ENCODE results near the gene M1AP. TPM values are rescaled to one million over a fixed set of nuclear protein-coding genes. Genes with fewer than 3 reads are reported as not detected.

Gene M1AP
- total RNA-seq, 1 donor from 2014 or later, result 0.74 TPM

DNA sequence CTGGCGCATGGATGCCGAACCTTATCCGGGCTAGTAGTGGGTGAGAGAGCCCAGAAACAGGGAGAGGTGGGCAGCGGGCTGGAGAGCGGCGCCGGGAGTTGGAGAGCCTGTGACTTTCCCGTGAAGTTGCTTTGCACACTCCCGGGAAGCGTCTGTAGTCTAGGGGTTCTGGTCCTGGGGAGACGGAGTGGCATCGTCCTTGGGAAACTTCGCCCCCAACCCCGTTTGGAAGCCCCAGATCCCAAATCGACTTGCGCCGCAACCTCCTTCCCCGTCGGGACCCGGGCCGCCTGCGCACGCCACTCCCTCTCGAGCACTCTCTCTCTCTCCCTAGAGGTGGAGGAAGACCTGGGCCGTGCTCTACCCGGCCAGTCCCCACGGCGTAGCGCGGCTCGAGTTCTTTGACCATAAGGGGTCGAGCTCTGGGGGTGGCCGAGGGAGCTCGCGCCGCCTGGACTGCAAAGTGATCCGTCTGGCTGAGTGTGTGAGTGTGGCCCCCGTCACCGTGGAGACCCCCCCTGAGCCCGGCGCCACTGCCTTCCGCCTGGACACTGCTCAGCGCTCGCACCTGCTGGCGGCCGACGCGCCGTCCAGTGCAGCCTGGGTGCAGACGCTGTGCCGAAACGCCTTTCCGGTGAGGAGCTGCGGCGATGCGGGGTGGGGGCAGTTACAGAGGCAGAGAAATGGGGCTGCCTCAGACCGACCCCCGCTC is 93.2 kb downstream of the M1AP start:
- Mint-ChIP-seq H3K4me3 (ENCODE audit: unreplicated experiment) (peak overlapping the region; percentile 95), H3K27ac (ENCODE audit: unreplicated experiment) (peak overlapping the region; percentile 67)

DNA sequence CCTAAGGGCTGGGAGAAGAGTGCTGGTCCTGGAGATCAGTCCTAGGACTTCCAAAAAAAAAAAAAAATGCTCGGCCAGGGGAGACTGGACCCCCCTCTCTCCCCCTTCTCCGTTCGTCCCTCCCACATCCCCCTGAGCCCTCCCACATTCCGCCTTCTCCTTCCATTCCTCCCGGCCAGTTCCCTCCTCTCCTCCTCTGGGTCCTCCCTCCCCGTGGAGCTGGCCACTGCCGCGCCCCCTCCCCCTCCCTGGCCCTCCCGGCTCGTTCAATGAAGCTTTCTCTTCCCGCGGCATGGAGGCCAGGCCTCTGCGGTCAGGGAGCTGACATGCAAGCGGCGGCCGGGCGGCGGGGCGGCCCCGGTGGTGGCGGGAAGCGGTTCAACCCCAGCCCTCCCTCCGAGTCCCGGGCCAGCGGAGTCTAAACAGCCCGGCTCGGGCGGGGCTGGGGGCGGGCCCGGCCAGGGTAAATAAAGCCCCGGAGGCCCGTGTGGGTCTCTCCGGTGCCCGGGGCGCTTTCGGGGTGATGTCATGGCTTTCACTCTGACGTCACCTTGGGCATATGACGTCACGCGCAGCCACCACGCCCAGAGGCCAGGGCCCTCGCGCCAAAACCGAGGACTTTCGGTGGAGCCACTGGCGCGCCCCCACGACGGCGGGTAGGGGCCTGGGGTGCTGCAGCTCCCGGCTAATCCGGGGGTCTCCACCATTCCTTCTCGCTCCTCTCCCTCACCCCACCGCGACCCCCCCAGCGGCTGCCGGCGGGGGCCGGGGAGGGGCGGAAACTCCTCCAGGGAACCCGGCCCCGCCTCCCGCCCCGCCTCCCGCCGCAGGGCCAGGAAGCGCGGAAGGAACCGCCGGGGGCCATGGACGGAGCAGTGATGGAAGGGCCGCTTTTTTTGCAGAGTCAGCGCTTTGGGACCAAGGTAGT is 94.0 kb downstream of the M1AP start, which contains the start of the genes DOK1 and LOXL3:
DOK1 (plus strand) TSS at position 829 of the 928 bp plus-strand sequence; CDS start at position 864, 35 bp downstream.
LOXL3 (minus strand) TSS at position 51 of the 928 bp plus-strand sequence. CDS start 1,308 bp downstream, outside the sequence.
- Mint-ChIP-seq H3K4me1 (ENCODE audit: unreplicated experiment) (peaks cover 29% of the 10 kb centered on the region), H3K27me3 (ENCODE audit: unreplicated experiment) (peaks cover 2% of the 10 kb centered on the region), H3K9me3 (ENCODE audit: unreplicated experiment) (no peaks in the 10 kb centered on the region), H3K4me3 (ENCODE audit: unreplicated experiment) (peak within 1 kb of the TSS; percentile 95), H3K27ac (ENCODE audit: unreplicated experiment) (peak within 1 kb of the TSS; percentile 67), H3K36me3 (ENCODE audit: low read depth, unreplicated experiment) (peaks cover 11% of the 10 kb centered on the region)
- DNase-seq (ENCODE audit: low spot score), result peak; percentile 75
- TF ChIP-seq, protein P1, sequence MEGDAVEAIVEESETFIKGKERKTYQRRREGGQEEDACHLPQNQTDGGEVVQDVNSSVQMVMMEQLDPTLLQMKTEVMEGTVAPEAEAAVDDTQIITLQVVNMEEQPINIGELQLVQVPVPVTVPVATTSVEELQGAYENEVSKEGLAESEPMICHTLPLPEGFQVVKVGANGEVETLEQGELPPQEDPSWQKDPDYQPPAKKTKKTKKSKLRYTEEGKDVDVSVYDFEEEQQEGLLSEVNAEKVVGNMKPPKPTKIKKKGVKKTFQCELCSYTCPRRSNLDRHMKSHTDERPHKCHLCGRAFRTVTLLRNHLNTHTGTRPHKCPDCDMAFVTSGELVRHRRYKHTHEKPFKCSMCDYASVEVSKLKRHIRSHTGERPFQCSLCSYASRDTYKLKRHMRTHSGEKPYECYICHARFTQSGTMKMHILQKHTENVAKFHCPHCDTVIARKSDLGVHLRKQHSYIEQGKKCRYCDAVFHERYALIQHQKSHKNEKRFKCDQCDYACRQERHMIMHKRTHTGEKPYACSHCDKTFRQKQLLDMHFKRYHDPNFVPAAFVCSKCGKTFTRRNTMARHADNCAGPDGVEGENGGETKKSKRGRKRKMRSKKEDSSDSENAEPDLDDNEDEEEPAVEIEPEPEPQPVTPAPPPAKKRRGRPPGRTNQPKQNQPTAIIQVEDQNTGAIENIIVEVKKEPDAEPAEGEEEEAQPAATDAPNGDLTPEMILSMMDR (IDR thresholded peaks at IDR 0.05; ENCODE audit: unreplicated experiment), result no peak

More for the DNA sequence above, 93.2 kb downstream of the M1AP start:
- TF ChIP-seq, protein P1 (IDR thresholded peaks at IDR 0.05; ENCODE audit: unreplicated experiment), result no peak
- DNase-seq (ENCODE audit: low spot score), result peak; percentile 48
- Mint-ChIP-seq H3K36me3 (ENCODE audit: low read depth, unreplicated experiment) (peaks cover 11% of the 10 kb centered on the region), H3K9me3 (ENCODE audit: unreplicated experiment) (no peaks in the 10 kb centered on the region), H3K4me1 (ENCODE audit: unreplicated experiment) (peaks cover 26% of the 10 kb centered on the region), H3K27me3 (ENCODE audit: unreplicated experiment) (peaks cover 4% of the 10 kb centered on the region)

DNA sequence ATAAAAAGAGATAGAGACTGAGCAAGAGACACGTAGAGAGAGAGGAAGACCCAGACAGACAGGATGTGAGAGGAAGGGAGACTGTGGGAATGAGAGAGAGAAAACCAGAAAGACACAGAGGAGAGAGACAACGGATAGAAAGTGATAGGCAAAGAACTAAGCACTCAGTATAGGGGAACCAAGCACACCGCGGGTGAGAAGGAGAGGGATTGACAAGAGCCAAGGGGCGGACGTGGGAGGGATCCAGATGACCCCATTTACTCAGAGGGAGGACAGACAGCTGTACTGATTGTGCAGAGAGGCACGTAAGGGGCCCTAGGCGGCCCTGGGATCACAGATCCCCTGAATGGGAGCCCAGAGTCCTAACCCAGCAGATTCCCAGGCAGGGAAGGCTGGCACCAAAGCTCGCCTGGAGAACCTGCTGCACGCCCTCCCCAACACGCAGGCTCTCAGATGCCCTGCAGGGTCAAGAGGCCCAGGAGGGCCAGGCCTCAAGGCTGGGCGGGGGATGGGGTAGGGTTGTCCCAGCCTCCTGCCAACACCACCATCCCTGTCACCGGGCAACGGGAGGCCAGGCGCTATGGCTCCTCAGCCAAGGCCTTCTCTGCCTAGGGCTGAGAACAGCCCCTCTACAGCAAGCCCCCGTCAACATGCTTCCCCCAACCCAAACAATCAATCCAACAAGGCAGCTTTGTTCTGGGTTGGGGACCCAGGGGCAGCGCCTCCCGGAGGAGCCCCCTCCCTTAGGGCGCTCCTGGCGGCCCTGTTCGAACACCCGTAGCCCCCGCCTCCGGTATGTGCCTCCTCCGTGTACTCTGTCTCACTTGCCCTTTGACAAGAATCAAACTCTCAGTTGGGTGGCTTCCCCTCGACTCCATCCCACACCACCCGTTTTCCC is 95.0 kb downstream of the M1AP start:
- Mint-ChIP-seq H3K27me3 (ENCODE audit: unreplicated experiment) (peaks cover 5% of the 10 kb centered on the region), H3K36me3 (ENCODE audit: low read depth, unreplicated experiment) (peaks cover 15% of the 10 kb centered on the region)
- DNase-seq (ENCODE audit: low spot score), result no peak

More for the DNA sequence above, 95.0 kb downstream of the M1AP start:
- TF ChIP-seq, protein P1 (IDR thresholded peaks at IDR 0.05; ENCODE audit: unreplicated experiment), result no peak
- Mint-ChIP-seq H3K9me3 (ENCODE audit: unreplicated experiment) (no peaks in the 10 kb centered on the region), H3K4me1 (ENCODE audit: unreplicated experiment) (peaks cover 25% of the 10 kb centered on the region), H3K27ac (ENCODE audit: unreplicated experiment) (peak overlapping the region; percentile 38), H3K4me3 (ENCODE audit: unreplicated experiment) (peak overlapping the region; percentile 89)

All from endothelial cell (in vitro differentiated cells).